Esophagus muscularis mucosa (tissue), 4 donors: Measurements from ENCODE around the gene RBFA. TPM values are rescaled to one million over a fixed set of nuclear protein-coding genes. Genes with fewer than 3 reads are reported as not detected.

ENCODE experiments used
- DNase-seq: peaks from one replicate; pipeline ENCODE4 v3.0.0-alpha.2; 2017; ENCODE audit errors: extremely low spot score
- H3K27ac ChIP-seq, 4 donors: fragments of 200-600 bp; sonication (generic); replicated peaks in 1 of 4; 1 replicate in 3 of 4; 2 replicates in 1 of 4; pipeline ENCODE4 v1.5.1; 2016 to 2019; ENCODE audit warnings: mild to moderate bottlenecking in 1 of 4
- H3K27me3 ChIP-seq, 4 donors: fragments of 200-600 bp; sonication (generic); one replicate each; pipeline versions ENCODE4 v1.5.1 to v1.6.0; 2016 to 2019
- H3K36me3 ChIP-seq, 4 donors: fragments of 200-600 bp; sonication (generic); one replicate each; pipeline ENCODE4 v1.5.1; 2016 to 2019
- H3K4me1 ChIP-seq, 4 donors: fragments of 200-600 bp; sonication (generic); one replicate each; pipeline ENCODE4 v1.5.1; 2016 to 2019
- H3K4me3 ChIP-seq, 4 donors: fragments of 200-600 bp; sonication (generic); 1 replicate in 2 of 4; 2 replicates in 2 of 4; pipeline ENCODE4 v1.5.1; 2016 to 2019; ENCODE audit warnings: mild to moderate bottlenecking in 4 of 4, moderate library complexity in 1 of 4
- H3K9me3 ChIP-seq, 4 donors: fragments of 200-600 bp; sonication (generic); 1 replicate in 3 of 4; 2 replicates in 1 of 4; pipeline ENCODE4 v1.5.1; 2016 to 2019
- CTCF ChIP-seq, 3 experiments: fragments of 200-600 bp in 2 of 3; fragments of 450-650 bp in 1 of 3; sonication (generic) in 2 of 3; IDR thresholded peaks; one replicate each; pipeline ENCODE4 v1.5.1; 2017 to 2019; ENCODE audit warnings: antibody characterized with exemption in 3 of 3, mild to moderate bottlenecking in 2 of 3, moderate library complexity in 1 of 3
- EP300 ChIP-seq: sonication (generic); formaldehyde crosslinking; IDR thresholded peaks from one replicate; pipeline ENCODE4 v1.6.1; 2017; ENCODE audit warnings: antibody characterized with exemption
- POLR2A ChIP-seq: fragments of 450-650 bp; IDR thresholded peaks from one replicate; pipeline ENCODE4 v1.6.1; 2017; ENCODE audit warnings: antibody characterized with exemption, moderate library complexity, mild to moderate bottlenecking, low read depth
- POLR2AphosphoS5 ChIP-seq, 2 donors: sonication (generic); formaldehyde crosslinking; IDR thresholded peaks; one replicate each; pipeline ENCODE4 v1.6.1; 2017; ENCODE audit warnings: antibody characterized with exemption in 2 of 2
- WGBS: methylation state at CpG from one replicate; pipeline ENCODE4 v1.1.5; 2018; 5-methylcytosine and 5-hydroxymethylcytosine counted together
- intact Hi-C: fragments of 100-400 bp; cut with DNase I; formaldehyde crosslinking; loops from one replicate; pipeline ENCODE4 v1.15.1; 2023
- total RNA-seq, 4 donors: library from RNA; depleted of rRNA; stranded (reverse); fragments of >200 nt; gene quantifications; one replicate each; pipeline versions ENCODE4 v1.1.0 to v1.2.1, GENCODE V29; 2016

Gene RBFA
- total RNA-seq, 4 donors from 2014 or later: 22.0 to 32.0 (median 25.6) TPM

DNA sequence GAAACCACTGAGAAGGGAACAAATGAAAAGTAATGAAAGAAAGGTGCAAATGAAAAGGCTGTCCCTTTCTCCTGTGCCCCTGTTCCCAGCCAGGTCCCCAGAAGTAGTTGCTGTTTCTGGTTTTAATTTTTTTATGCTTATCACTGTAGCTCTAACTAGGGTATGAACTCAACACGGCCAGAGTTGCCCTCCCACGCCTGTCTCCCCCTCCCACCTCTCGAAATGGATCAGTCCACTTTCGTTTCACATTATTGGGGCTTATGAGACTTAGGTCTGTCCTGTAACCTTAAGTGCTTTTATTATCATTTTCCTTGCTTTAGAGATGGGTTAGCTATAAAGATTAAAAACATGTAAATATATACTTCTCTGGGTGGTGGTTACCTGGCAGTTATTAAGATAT is 8.6 kb downstream of the RBFA start:
- WGBS: 85% methylated on average over 4 of the region's 4 CpGs
- H3K9me3 ChIP-seq: no peaks in the 10 kb centered on the region
- TF ChIP-seq CTCF (IDR thresholded peaks at IDR 0.05) (no peak), EP300 (no peak), POLR2AphosphoS5 (IDR thresholded peaks at IDR 0.05) (no peak), POLR2A (no peak)
- no peak for DNase-seq
- H3K27me3 ChIP-seq: no peaks in the 10 kb centered on the region
- no peaks in the 10 kb centered on the region for H3K4me1 ChIP-seq
- H3K27ac ChIP-seq: no peak overlapping the region
- intact Hi-C loops: no loop called here
- H3K4me3 ChIP-seq: no peak overlapping the region
- H3K36me3 ChIP-seq: peaks cover 0 to 72% (median 60%) of the 10 kb centered on the region in 4 donors

GRCh38 chr18:80044072-80044471 is 9.8 kb downstream of the RBFA start:
- peaks cover 0 to 71% (median 61%) of the 10 kb centered on the region in 4 donors for H3K36me3 ChIP-seq
- H3K4me1 ChIP-seq: no peaks in the 10 kb centered on the region
- H3K27me3 ChIP-seq: no peaks in the 10 kb centered on the region
- intact Hi-C loops: no loop called here
- H3K9me3 ChIP-seq: no peaks in the 10 kb centered on the region
- 96% methylated on average over 11 of the region's 11 CpGs for WGBS
- no peak overlapping the region for H3K4me3 ChIP-seq
- no peak overlapping the region for H3K27ac ChIP-seq
- DNase-seq: no peak
- TF ChIP-seq POLR2A (no peak), EP300 (no peak), CTCF (IDR thresholded peaks at IDR 0.05) (no peak), POLR2AphosphoS5 (IDR thresholded peaks at IDR 0.05) (no peak)

- intact Hi-C loops: no loop called here
- H3K27ac ChIP-seq: no peak overlapping the region
- H3K9me3 ChIP-seq: no peaks in the 10 kb centered on the region
- H3K4me1 ChIP-seq: no peaks in the 10 kb centered on the region
- no peak for TF ChIP-seq POLR2A
- TF ChIP-seq CTCF (IDR thresholded peaks at IDR 0.05): no peak
- no peak for TF ChIP-seq EP300
- TF ChIP-seq POLR2AphosphoS5 (IDR thresholded peaks at IDR 0.05): no peak
- H3K36me3 ChIP-seq: peaks cover 0 to 84% (median 67%) of the 10 kb centered on the region in 4 donors
- DNase-seq: no peak
- 94% methylated on average over 8 of the region's 8 CpGs for WGBS
- no peak overlapping the region for H3K4me3 ChIP-seq
- no peaks in the 10 kb centered on the region for H3K27me3 ChIP-seq
These were observed 11.8 kb downstream of the RBFA start for GRCh38 chr18:80046011-80046410.

DNA sequence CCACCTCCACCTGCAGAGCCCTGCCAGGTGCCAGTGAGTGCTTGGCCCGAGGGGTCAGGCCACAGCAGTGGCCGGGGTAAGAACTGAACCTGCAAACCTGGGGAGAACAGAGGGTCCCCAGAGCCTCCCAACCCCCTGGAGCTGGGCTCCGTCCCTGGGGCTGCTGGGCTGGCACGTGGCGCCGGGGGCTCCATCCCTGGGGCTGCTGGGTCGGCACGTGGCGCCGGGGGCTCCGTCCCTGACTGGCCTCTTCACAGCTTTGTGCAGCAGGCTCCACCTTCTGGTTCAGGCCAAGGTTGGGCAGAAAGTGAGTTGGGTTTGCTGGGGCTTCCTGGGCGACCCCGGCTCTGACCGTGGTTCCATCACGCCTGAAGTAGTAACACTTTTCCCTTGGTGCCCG is 12.2 kb downstream of the RBFA start:
- peaks cover 0 to 86% (median 67%) of the 10 kb centered on the region in 4 donors for H3K36me3 ChIP-seq
- DNase-seq: no peak

More for the DNA sequence above, 12.2 kb downstream of the RBFA start:
- intact Hi-C loops: no loop called here
- H3K27ac ChIP-seq: no peak overlapping the region
- no peaks in the 10 kb centered on the region for H3K4me1 ChIP-seq
- WGBS: 92% methylated on average over 13 of the region's 16 CpGs
- H3K27me3 ChIP-seq: no peaks in the 10 kb centered on the region
- H3K4me3 ChIP-seq: no peak overlapping the region
- TF ChIP-seq CTCF (IDR thresholded peaks at IDR 0.05) (no peak), EP300 (no peak), POLR2A (no peak), POLR2AphosphoS5 (IDR thresholded peaks at IDR 0.05) (no peak)
- H3K9me3 ChIP-seq: no peaks in the 10 kb centered on the region
